DOHH2 (cell line): Measurements from ENCODE around the gene KIF26B.

Source experiments
- H3F3A ChIP-seq: fragments of 200-600 bp; sonication (generic), shearing (Covaris generic); 2 replicates; pipeline ENCODE4 v1.6.0; 2016; ENCODE audit warnings: antibody characterized with exemption, mild to moderate bottlenecking; ENCODE audit not compliant: control insufficient read depth, insufficient read depth
- H3K27ac ChIP-seq: fragments of 200-600 bp; sonication (generic); 2 replicates; pipeline ENCODE4 v1.5.1; 2014; ENCODE audit warnings: low read depth, mild to moderate bottlenecking, low read length, moderate library complexity
- H3K27me3 ChIP-seq: fragments of 200-600 bp; sonication (generic); 2 replicates; pipeline ENCODE4 v1.6.1; 2014; ENCODE audit warnings: mild to moderate bottlenecking, low read length, mixed read lengths; ENCODE audit not compliant: control insufficient read depth
- H3K36me3 ChIP-seq: fragments of 200-600 bp; sonication (generic); 2 replicates; pipeline ENCODE4 v1.6.1; 2014; ENCODE audit warnings: mild to moderate bottlenecking, low read length, moderate library complexity, mixed read lengths; ENCODE audit not compliant: control insufficient read depth
- H3K4me1 ChIP-seq: fragments of 200-600 bp; sonication (generic); 2 replicates; pipeline ENCODE4 v1.6.1; 2014; ENCODE audit warnings: mild to moderate bottlenecking, low read length, mixed read lengths; ENCODE audit not compliant: control insufficient read depth
- H3K4me2 ChIP-seq: fragments of 200-600 bp; sonication (generic); 2 replicates; pipeline ENCODE4 v1.6.0; 2014; ENCODE audit warnings: mild to moderate bottlenecking, low read length, moderate library complexity
- H3K4me3 ChIP-seq: fragments of 200-600 bp; sonication (generic); 2 replicates; pipeline ENCODE4 v1.5.1; 2014; ENCODE audit warnings: mild to moderate bottlenecking, low read length, mixed read lengths
- H3K79me2 ChIP-seq: fragments of 200-600 bp; sonication (generic); 2 replicates; pipeline ENCODE4 v1.6.1; 2014; ENCODE audit warnings: mild to moderate bottlenecking, low read length, mixed read lengths; ENCODE audit not compliant: control insufficient read depth
- H3K9me2 ChIP-seq: fragments of 200-600 bp; sonication (generic); replicated peaks from 2 replicates; pipeline ENCODE4 v1.6.1; 2014; ENCODE audit warnings: mild to moderate bottlenecking, low read length, mixed read lengths; ENCODE audit not compliant: control insufficient read depth
- H3K9me3 ChIP-seq: fragments of 200-600 bp; sonication (generic); 2 replicates; pipeline ENCODE4 v1.6.1; 2014; ENCODE audit warnings: antibody characterized with exemption, low read length, mixed read lengths; ENCODE audit not compliant: control insufficient read depth, insufficient read depth
- H4K20me1 ChIP-seq: fragments of 200-600 bp; sonication (generic); 2 replicates; pipeline ENCODE4 v1.6.0; 2014; ENCODE audit warnings: low read depth, mild to moderate bottlenecking, antibody characterized with exemption, low read length, moderate library complexity; ENCODE audit not compliant: control insufficient read depth, insufficient read depth
- EZH2phosphoT487 ChIP-seq: fragments of 200-600 bp; sonication (generic); IDR thresholded peaks from 2 replicates; pipeline ENCODE4 v1.6.1; 2017; ENCODE audit warnings: borderline replicate concordance, mild to moderate bottlenecking, antibody characterized with exemption, low read length, moderate library complexity, mixed read lengths
- TF ChIP-seq, protein P1 (sequence below): fragments of 200-600 bp; sonication (generic); IDR thresholded peaks from one replicate; pipeline ENCODE4 v1.5.1; 2014; ENCODE audit warnings: antibody characterized with exemption, mild to moderate bottlenecking, low read depth, low read length; ENCODE audit not compliant: poor library complexity, severe bottlenecking

KIF26B gene

DNA sequence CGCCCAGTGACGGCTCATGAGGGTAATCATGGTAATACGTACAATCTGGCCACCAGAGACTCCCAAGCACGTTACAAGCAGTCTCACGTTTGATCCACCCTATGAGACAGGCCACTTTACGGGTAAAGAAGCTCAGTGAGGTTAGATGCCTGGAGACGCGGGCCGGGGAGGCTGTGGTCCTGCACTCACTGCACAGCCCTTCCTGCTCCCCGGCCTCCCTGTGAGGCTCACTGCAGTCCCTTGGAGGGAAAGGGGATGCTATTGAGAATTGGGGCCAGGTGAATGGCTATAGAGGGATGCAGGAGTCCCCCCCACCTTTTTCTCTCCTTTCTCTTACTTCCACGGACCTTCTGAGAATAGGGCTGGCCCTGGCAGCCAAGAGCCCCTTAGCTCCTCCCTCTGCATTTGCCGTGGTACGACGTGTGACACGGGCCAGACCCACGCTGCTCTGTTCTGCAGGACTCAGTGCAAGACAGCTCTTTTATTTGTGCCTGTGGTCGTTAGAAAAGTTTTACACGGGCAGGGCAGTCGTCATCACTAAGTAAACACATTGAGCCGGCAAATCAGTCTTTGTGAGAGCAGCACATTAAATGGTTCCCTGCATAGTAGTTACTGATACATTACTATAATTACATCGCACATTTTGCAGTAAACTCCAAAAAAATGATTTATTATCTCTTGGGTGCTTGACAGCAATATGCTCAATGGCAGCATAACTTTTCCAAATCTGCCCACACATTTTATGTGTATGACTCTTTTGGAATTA is 18.8 kb downstream of the KIF26B start:
- Histone ChIP-seq H3K9me3 (no peaks in the 10 kb centered on the region), H3K4me3 (no peak overlapping the region), H3F3A (no peaks in the 10 kb centered on the region), H3K36me3 (no peaks in the 10 kb centered on the region), H3K27me3 (peaks cover 4% of the 10 kb centered on the region; the same call in 1 of the 2 replicates), H4K20me1 (no peaks in the 10 kb centered on the region), H3K4me2 (no peak overlapping the region), H3K79me2 (no peaks in the 10 kb centered on the region), H3K4me1 (no peaks in the 10 kb centered on the region), H3K27ac (no peak overlapping the region), H3K9me2 (no peaks in the 10 kb centered on the region)
- TF ChIP-seq EZH2phosphoT487: no peak
- TF ChIP-seq, protein P1, sequence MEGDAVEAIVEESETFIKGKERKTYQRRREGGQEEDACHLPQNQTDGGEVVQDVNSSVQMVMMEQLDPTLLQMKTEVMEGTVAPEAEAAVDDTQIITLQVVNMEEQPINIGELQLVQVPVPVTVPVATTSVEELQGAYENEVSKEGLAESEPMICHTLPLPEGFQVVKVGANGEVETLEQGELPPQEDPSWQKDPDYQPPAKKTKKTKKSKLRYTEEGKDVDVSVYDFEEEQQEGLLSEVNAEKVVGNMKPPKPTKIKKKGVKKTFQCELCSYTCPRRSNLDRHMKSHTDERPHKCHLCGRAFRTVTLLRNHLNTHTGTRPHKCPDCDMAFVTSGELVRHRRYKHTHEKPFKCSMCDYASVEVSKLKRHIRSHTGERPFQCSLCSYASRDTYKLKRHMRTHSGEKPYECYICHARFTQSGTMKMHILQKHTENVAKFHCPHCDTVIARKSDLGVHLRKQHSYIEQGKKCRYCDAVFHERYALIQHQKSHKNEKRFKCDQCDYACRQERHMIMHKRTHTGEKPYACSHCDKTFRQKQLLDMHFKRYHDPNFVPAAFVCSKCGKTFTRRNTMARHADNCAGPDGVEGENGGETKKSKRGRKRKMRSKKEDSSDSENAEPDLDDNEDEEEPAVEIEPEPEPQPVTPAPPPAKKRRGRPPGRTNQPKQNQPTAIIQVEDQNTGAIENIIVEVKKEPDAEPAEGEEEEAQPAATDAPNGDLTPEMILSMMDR: no peak

DNA sequence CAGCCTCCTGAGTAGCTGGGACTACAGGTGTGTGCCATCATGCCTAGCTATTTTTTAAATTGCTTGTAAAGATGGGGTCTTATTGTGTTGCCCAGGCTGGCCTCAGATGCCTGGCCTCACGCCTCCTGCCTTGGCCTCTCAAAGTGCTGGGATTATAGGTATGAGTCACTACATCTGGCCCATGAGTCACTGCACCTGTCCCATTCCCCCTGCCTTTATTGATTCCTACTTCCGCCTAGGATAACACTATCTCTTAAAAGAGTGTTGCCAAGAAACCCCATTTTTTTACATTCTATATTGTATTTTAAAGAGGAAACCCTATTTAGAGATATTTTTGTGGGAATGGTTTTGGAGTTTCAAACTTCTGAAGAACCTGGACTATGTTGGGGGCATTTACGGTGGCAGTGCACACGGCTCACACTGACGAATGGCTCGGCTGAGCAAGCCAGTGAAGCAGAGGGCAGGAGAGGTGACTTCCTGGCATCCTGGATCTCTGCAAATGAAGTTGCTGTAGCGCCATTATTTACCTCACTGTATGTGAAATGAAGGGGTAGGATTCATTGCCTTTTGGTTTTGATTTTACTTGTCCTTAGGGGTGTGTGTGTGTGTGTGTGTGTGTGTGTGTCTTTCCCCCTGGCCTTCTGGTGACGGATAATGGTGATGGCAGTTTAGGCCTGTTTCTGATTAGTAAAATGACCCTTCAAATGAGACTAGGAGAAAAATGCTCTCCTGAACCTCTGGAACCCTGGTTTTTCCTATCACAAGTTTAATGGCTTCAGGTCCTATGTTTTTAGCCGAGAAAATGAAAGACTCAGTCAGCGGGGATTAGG is 22.5 kb downstream of the KIF26B start:
- Histone ChIP-seq H3K4me1 (peaks cover 17% of the 10 kb centered on the region), H3K9me3 (no peaks in the 10 kb centered on the region), H3K27ac (no peak overlapping the region), H3K4me3 (no peak overlapping the region), H4K20me1 (no peaks in the 10 kb centered on the region), H3K9me2 (no peaks in the 10 kb centered on the region), H3F3A (no peaks in the 10 kb centered on the region), H3K4me2 (no peak overlapping the region), H3K79me2 (no peaks in the 10 kb centered on the region), H3K36me3 (no peaks in the 10 kb centered on the region), H3K27me3 (no peaks in the 10 kb centered on the region)
- TF ChIP-seq EZH2phosphoT487: no peak
- TF ChIP-seq, protein P1: no peak

DNA sequence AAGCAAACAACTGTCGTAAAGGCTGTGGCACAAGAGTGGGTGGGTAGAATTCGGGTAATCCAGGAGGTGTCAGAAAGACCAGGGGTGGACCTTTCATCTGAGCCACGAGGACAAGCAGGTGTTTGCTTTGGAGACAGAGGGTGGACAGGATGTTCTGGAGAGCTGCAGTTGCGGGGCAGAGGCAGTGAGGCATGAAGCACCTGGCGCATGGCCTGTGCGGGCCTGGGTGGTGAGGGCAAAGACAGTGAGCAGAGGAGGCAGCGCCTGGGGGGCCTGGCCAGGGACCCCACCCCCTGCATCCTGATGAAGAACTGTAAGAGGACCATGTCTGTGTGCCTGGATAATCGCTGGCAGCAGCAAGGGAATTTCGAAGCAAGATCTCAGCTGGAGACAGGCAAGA is 24.9 kb downstream of the KIF26B start:
- Histone ChIP-seq H3K27ac (no peak overlapping the region), H3K4me2 (peak overlapping the region; percentile 48), H3K27me3 (no peaks in the 10 kb centered on the region)

More for the DNA sequence above, 24.9 kb downstream of the KIF26B start:
- Histone ChIP-seq H3F3A (no peaks in the 10 kb centered on the region), H3K79me2 (no peaks in the 10 kb centered on the region), H3K9me2 (no peaks in the 10 kb centered on the region), H4K20me1 (no peaks in the 10 kb centered on the region), H3K4me1 (peaks cover 17% of the 10 kb centered on the region), H3K36me3 (no peaks in the 10 kb centered on the region), H3K4me3 (no peak overlapping the region), H3K9me3 (no peaks in the 10 kb centered on the region)
- TF ChIP-seq, protein P1: no peak
- no peak for TF ChIP-seq EZH2phosphoT487
